IMR-90 (cell line): ENCODE results near the gene CDC42BPG. TPM values are rescaled to one million over a fixed set of nuclear protein-coding genes. Genes with fewer than 3 reads are reported as not detected.
A peak's percentile ranks its signal among the peaks of the same experiment; 100 is the strongest.

Experiments
- ATAC-seq: fragments of 200-7000 bp; cut with Tn5 transposase; 2 replicates; pipeline ENCODE4 v1.9.1; 2020; ENCODE audit warnings: low read depth, mild to moderate bottlenecking, moderate library complexity
- BruUV-seq: library from RNA; stranded (reverse); fragments of 400-500 nt; replicated peaks from 2 replicates; lab custom pipeline; 2021; lab: Mats Ljungman, UMichigan
- CTCF ChIA-PET: fragments of 300-600 bp; formaldehyde crosslinking; extraction: SDS; loops from one replicate; lab custom pipeline; 2021; ENCODE audit warnings: antibody characterized with exemption; lab: Yijun Ruan, JAX
- POLR2A ChIA-PET: fragments of 300-600 bp; sonication (Branson Sonifier 250); formaldehyde crosslinking; loops from one replicate; lab custom pipeline; 2022; ENCODE audit warnings: antibody characterized with exemption; ENCODE audit not compliant: unreplicated experiment; lab: Charles Lee
- DNase-seq: peaks from one replicate; pipeline ENCODE4 v3.0.0; 2013
- H2AFZ ChIP-seq: replicated peaks from 2 replicates; pipeline ENCODE3; 2013; ENCODE audit warnings: low read length, mild to moderate bottlenecking; ENCODE audit not compliant: poor library complexity
- H2AK5ac ChIP-seq: 2 replicates; pipeline ENCODE4 v1.6.1; 2013; ENCODE audit warnings: low read depth, low read length, inconsistent platforms
- H2AK9ac ChIP-seq: replicated peaks from 2 replicates; pipeline ENCODE3; 2013; ENCODE audit warnings: mild to moderate bottlenecking, low read depth, low read length, moderate library complexity; ENCODE audit not compliant: poor library complexity
- H2BK120ac ChIP-seq: 2 replicates; pipeline ENCODE4 v1.6.1; 2013; ENCODE audit warnings: low read depth, low read length, inconsistent platforms
- H2BK15ac ChIP-seq: 3 replicates; pipeline ENCODE4 v1.6.1; 2013; ENCODE audit warnings: low read depth, low read length, inconsistent platforms
- H2BK20ac ChIP-seq: 2 replicates; pipeline ENCODE4 v1.6.1; 2013; ENCODE audit warnings: low read depth, mild to moderate bottlenecking, inconsistent platforms, low read length, moderate library complexity
- H2BK5ac ChIP-seq: 2 replicates; pipeline ENCODE4 v1.6.1; 2013; ENCODE audit warnings: mild to moderate bottlenecking, low read depth, low read length, inconsistent platforms; ENCODE audit not compliant: poor library complexity, severe bottlenecking
- H3K14ac ChIP-seq: replicated peaks from 2 replicates; pipeline ENCODE4 v1.6.1; 2013; ENCODE audit warnings: low read depth, low read length, inconsistent platforms
- H3K18ac ChIP-seq: 2 replicates; pipeline ENCODE4 v1.6.1; 2013; ENCODE audit warnings: low read depth, low read length, control low read depth
- H3K23ac ChIP-seq: 2 replicates; pipeline ENCODE4 v1.6.1; 2013; ENCODE audit warnings: low read depth, low read length, inconsistent platforms
- H3K27ac ChIP-seq: 2 replicates; pipeline ENCODE4 v1.5.1; 2013; ENCODE audit warnings: mild to moderate bottlenecking, control low read depth, low read length; ENCODE audit not compliant: insufficient read depth
- H3K27me3 ChIP-seq: 2 replicates; pipeline ENCODE4 v1.6.1; 2013; ENCODE audit warnings: low read length; ENCODE audit not compliant: control insufficient read depth, insufficient read depth
- H3K36me3 ChIP-seq: 2 replicates; pipeline ENCODE4 v1.6.1; 2013; ENCODE audit warnings: low read length, mixed read lengths; ENCODE audit not compliant: control insufficient read depth, insufficient read depth
- H3K4ac ChIP-seq: 2 replicates; pipeline ENCODE4 v1.6.1; 2013; ENCODE audit warnings: low read depth, low read length, inconsistent platforms
- H3K4me1 ChIP-seq: 2 replicates; pipeline ENCODE4 v1.6.1; 2013; ENCODE audit warnings: low read length, mixed read lengths; ENCODE audit not compliant: control insufficient read depth, insufficient read depth
- H3K4me2 ChIP-seq: 2 replicates; pipeline ENCODE4 v1.6.1; 2013; ENCODE audit warnings: low read depth, mild to moderate bottlenecking, control low read depth, low read length, moderate library complexity
- H3K4me3 ChIP-seq: 2 replicates; pipeline ENCODE4 v1.5.1; 2013; ENCODE audit warnings: low read depth, mild to moderate bottlenecking, control low read depth, low read length, moderate library complexity; ENCODE audit not compliant: insufficient read depth
- H3K56ac ChIP-seq: 2 replicates; pipeline ENCODE4 v1.6.1; 2013; ENCODE audit warnings: low read length, inconsistent platforms; ENCODE audit not compliant: insufficient read depth; ENCODE audit errors: extremely low read depth
- H3K79me1 ChIP-seq, 2 experiments: 2 replicates each; pipeline ENCODE4 v1.6.1; 2013; ENCODE audit warnings: low read length in 2 of 2, inconsistent platforms in 1 of 2, low read depth in 1 of 2
- H3K9ac ChIP-seq: 2 replicates; pipeline ENCODE4 v1.6.1; 2013; ENCODE audit warnings: low read depth, low read length, control low read depth
- H3K9me1 ChIP-seq: 2 replicates; pipeline ENCODE4 v1.6.1; 2013; ENCODE audit warnings: low read length, inconsistent platforms; ENCODE audit not compliant: insufficient read depth
- H3K9me3 ChIP-seq: 2 replicates; pipeline ENCODE4 v1.6.1; 2013; ENCODE audit warnings: low read length; ENCODE audit not compliant: control insufficient read depth, insufficient read depth
- H4K20me1 ChIP-seq: 2 replicates; pipeline ENCODE4 v1.6.1; 2013; ENCODE audit warnings: low read length, inconsistent platforms; ENCODE audit not compliant: insufficient read depth
- H4K5ac ChIP-seq: 2 replicates; pipeline ENCODE4 v1.6.1; 2013; ENCODE audit warnings: mild to moderate bottlenecking, low read depth, low read length, control low read depth
- H4K8ac ChIP-seq, 2 experiments: 2 replicates each; pipeline ENCODE4 v1.6.1; 2013; ENCODE audit warnings: low read depth in 2 of 2, low read length in 2 of 2, control low read depth in 1 of 2, inconsistent platforms in 1 of 2
- H4K91ac ChIP-seq: 2 replicates; pipeline ENCODE4 v1.6.1; 2013; ENCODE audit warnings: low read depth, low read length, inconsistent platforms; ENCODE audit not compliant: insufficient read depth
- CEBPB ChIP-seq: IDR thresholded peaks from 2 replicates; pipeline ENCODE4 v1.6.1; 2012; ENCODE audit warnings: low read depth, low read length, improper control_type of control experiment
- MAFK ChIP-seq: IDR thresholded peaks from 2 replicates; pipeline ENCODE4 v1.6.1; 2012; ENCODE audit warnings: low read depth, low read length, improper control_type of control experiment
- MXI1 ChIP-seq: IDR thresholded peaks from 2 replicates; pipeline ENCODE4 v1.6.1; 2012; ENCODE audit warnings: low read depth, mild to moderate bottlenecking, low read length, moderate library complexity, borderline replicate concordance
- WGBS, 2 experiments: methylation state at CpG; one replicate each; pipeline versions ENCODE4 v1.1.5 to v1.1.7; 2013; ENCODE audit warnings: missing lambda C conversion rate in 2 of 2; ENCODE audit not compliant: insufficient read length in 1 of 2; ENCODE audit errors: extremely low coverage in 2 of 2; 5-methylcytosine and 5-hydroxymethylcytosine counted together
- dilution Hi-C: fragments of 300-500 bp; cut with HindIII; formaldehyde crosslinking; loops from one replicate; pipeline ENCODE4 v1.14.3; 2018; ENCODE audit warnings: low sequenced_read_pairs; ENCODE audit not compliant: unreplicated experiment
- in situ Hi-C: fragments of 300-500 bp; cut with MboI; formaldehyde crosslinking; loops from 3 replicates; pipeline ENCODE4 v1.14.3; 2019; ENCODE audit warnings: low sequenced_read_pairs, inconsistent platforms, mixed read lengths
- intact Hi-C: fragments of 100-400 bp; cut with micrococcal nuclease; formaldehyde crosslinking; loops from 2 replicates; pipeline ENCODE4 v1.10.0; 2022
- polyA plus RNA-seq, 3 experiments: library from polyadenylated mRNA; depleted of rRNA; stranded (reverse); fragments of >200 nt; gene quantifications; 2 replicates each; pipeline ENCODE4 v1.2.3, GENCODE V29; 2012; ENCODE audit warnings: low replicate concordance in 1 of 3
- total RNA-seq: library from RNA; depleted of rRNA; stranded (reverse); fragments of >200 nt; gene quantifications from 2 replicates; pipeline ENCODE4 v1.2.3, GENCODE V29; 2012

The CDC42BPG gene
- total and polyA plus RNA-seq, 2 of the 4 experiments (the other 2 are of a cell fraction): under 0.01 to 0.12 TPM

DNA sequence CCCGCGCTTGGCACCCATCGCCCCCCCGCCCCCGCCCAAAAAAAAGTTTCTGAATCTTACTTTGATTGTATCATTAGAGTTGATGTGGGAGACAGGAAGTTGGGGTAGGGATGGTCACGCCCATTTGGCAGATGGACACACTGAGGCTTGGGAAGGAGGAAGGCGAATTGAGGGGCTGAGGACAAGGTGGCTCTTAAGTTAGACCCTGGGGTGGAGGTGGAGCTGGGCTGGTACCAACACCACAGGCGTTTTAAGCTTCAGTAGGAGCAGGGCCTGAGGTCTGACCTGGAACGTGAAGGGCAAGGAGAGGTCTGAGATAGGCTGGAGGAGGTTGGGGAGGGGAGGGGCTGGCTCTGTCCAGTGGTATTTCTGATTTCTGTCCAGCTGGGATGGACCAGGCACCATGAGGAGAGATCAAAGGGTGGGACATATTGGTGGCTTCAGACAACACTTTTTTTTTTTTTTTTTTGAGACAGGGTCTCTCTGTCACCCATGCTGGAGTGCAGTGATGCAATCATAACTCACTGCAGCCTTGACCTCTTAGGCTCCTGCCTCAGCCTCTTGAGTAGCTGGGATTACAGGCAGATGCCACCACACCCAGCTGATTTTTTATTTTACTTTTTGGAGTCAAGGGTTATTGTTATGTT lies 799 bp upstream of the CDC42BPG start:
- H4K91ac ChIP-seq: no peak overlapping the region
- no peak overlapping the region for H4K5ac ChIP-seq
- H2BK20ac ChIP-seq: no peak overlapping the region
- H2AFZ ChIP-seq: peak overlapping the region; percentile 87
- WGBS, 2 experiments: 43% methylated on average over 1 of the region's 9 CpGs; no CpG with 5 or more reads in 1 of the 2 experiments
- no peak overlapping the region for H3K14ac ChIP-seq
- no peak overlapping the region for H3K4ac ChIP-seq
- in situ Hi-C loops (loop anchor here (5.0 to 10.0 kb wide), 2 partner anchors 47 to 160 kb away; no protein-coding TSS in a partner anchor), intact Hi-C loops (loop anchor here (5.0 kb wide), 1 partner anchor 152 kb away; the partner anchor contains the start of gene BATF2), dilution Hi-C loops (no loop called here)
- H3K9me1 ChIP-seq: no peaks in the 10 kb centered on the region
- no TSS peak for BruUV-seq
- DNase-seq: no peak
- H3K4me1 ChIP-seq: peaks cover 17% of the 10 kb centered on the region
- H3K36me3 ChIP-seq: no peaks in the 10 kb centered on the region
- H3K9me3 ChIP-seq: no peaks in the 10 kb centered on the region
- no peaks in the 10 kb centered on the region for H4K20me1 ChIP-seq
- no peak overlapping the region; the same call in 1 of the 2 replicates for H2BK120ac ChIP-seq
- H4K8ac ChIP-seq: peak overlapping the region in 1 of 2 experiments; percentile 20; a peak in 1 of 4 replicates
- H2BK15ac ChIP-seq: no peak overlapping the region
- TF ChIP-seq MXI1: no peak
- TF ChIP-seq MAFK: no peak
- 0 out of 2 replicates have a peak, but pooled peaks have one; percentile 43 for TF ChIP-seq CEBPB
- H3K23ac ChIP-seq: no peak overlapping the region
- ATAC-seq: no peak
- peak overlapping the region; percentile 43; the same call in 1 of the 2 replicates for H2AK5ac ChIP-seq
- no peaks in the 10 kb centered on the region for H3K27me3 ChIP-seq
- H3K4me2 ChIP-seq: no peak overlapping the region
- H2BK5ac ChIP-seq: no peak overlapping the region
- no peak overlapping the region for H3K4me3 ChIP-seq
- H3K79me1 ChIP-seq: peaks cover 0 to 17% of the 10 kb centered on the region in 2 experiments; a peak in 2 of 4 replicates
- H3K27ac ChIP-seq: no peak overlapping the region
- H3K9ac ChIP-seq: no peak overlapping the region
- H2AK9ac ChIP-seq: peak overlapping the region; percentile 68
- no peak overlapping the region for H3K18ac ChIP-seq
- no peak overlapping the region for H3K56ac ChIP-seq
- ChIA-PET POLR2A (no interaction called here), CTCF (interaction anchor here (0.6 to 3.3 kb wide), 2 partner anchors 42 to 290 kb away, joined by 4 to 15 read pairs; no protein-coding TSS in a partner anchor)
